ENCODE measurements around the gene ZNF365.
"Not testable (repeated sequence)": the region's sequence is repeated elsewhere in the genome, so short reads cannot be mapped to it uniquely, and the experiment has no call there.

Gene ZNF365

GRCh38 chr10:62377026-62377415 lies 2.9 kb downstream of the ZNF365 start:
- DNase-seq = peak in 1 of 56 donors; percentile 6

- no peak for DNase-seq
These were observed 3.8 kb downstream of the ZNF365 start for GRCh38 chr10:62377966-62378365.

GRCh38 chr10:62378877-62379276 lies 4.7 kb downstream of the ZNF365 start:
- DNase-seq = not testable (repeated sequence)

DNA sequence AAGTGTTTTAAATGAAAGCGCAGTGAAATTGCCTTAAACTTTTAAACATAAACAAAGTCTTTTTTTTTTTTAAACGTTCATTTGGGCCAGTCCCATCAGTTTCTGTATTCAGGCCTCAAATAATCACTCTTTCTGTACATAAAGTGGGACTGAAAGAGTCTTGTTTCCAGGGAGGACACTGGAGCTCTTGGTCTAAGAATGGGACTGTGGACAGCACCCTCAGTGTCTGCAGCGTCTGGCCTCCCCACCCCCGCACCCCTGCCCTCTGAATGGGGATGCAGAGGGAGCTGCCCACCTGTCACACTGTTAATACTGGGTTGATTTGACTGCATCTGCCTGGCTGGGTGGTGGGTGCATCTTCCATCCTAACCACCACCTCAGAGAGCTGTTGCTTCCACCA lies 5.2 kb downstream of the ZNF365 start:
- DNase-seq = peak in 34 of 56 donors; percentile 8 to 80 (median 38)

DNA sequence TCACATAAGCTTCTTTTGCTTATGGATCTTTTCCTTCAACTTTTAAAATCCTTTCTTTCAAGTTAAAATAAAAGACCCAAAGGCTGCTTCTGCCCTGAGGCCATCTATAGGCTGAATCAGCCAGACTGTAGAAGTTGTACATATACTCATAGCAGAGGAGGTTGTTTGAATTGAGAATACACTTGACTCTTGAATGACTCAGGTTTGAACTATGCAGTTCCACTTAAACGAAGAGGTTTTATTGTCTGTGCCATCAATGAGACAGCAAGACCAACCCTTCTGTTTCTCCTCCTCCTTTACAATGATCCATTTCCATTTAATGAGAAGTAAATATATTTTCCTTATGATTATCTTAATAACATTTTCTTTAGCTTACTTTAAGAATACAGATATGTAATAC lies 5.8 kb downstream of the ZNF365 start:
- no peak for DNase-seq

- peak in 17 of 56 donors; percentile 7 to 62 (median 26) for DNase-seq
These were observed 7.4 kb downstream of the ZNF365 start for GRCh38 chr10:62381385-62382102.

- DNase-seq = no peak
These were observed 8.7 kb downstream of the ZNF365 start for GRCh38 chr10:62382831-62383230.

DNA sequence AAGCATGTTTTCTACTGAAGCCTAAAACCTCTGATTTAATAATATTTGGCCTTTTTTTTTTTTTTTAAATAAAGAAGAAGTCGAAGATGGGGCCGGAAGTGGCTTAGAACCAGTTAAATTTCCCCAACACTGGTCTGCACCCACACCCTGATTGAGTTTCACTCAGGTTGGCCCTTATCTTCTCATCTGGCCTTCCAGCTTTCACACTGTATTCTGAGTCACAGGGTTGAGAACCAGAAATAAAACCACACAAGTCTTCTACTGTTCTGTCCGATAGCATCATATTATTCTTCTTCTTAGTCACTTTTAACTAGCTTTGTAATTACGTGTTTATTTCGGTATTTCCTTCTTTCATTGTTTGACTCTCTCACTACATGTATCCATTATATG lies 9.9 kb downstream of the ZNF365 start:
- no peak for DNase-seq

DNA sequence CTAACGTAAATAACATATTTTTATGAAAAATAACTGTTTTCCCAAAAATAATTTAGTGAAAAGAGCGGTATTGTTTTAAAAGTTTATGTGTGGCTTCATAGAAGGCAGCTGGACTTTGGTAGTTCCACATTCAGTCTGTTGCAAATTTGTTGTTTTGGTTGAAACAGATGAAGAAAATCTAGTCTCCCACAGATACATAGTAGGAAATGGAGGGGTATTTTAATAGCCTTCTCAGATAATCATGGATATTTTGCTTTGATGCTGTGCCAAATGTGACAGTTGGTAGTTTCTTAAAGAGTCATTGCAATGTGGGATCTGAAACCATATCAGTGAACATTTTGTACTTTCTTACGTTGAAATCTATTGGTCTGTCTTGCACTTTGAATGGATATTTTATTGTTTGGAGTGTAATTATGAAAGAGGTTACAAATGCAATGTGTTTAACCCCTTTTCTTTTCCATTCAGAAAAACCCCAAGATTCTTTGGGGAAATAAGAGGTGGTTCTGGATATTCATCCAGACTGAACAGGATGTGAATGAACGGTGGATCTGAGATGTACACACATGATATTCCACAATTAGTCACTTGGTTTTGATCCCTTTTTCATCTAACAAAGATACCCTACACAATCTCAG lies 10.4 kb downstream of the ZNF365 start:
- no peak for DNase-seq

DNA sequence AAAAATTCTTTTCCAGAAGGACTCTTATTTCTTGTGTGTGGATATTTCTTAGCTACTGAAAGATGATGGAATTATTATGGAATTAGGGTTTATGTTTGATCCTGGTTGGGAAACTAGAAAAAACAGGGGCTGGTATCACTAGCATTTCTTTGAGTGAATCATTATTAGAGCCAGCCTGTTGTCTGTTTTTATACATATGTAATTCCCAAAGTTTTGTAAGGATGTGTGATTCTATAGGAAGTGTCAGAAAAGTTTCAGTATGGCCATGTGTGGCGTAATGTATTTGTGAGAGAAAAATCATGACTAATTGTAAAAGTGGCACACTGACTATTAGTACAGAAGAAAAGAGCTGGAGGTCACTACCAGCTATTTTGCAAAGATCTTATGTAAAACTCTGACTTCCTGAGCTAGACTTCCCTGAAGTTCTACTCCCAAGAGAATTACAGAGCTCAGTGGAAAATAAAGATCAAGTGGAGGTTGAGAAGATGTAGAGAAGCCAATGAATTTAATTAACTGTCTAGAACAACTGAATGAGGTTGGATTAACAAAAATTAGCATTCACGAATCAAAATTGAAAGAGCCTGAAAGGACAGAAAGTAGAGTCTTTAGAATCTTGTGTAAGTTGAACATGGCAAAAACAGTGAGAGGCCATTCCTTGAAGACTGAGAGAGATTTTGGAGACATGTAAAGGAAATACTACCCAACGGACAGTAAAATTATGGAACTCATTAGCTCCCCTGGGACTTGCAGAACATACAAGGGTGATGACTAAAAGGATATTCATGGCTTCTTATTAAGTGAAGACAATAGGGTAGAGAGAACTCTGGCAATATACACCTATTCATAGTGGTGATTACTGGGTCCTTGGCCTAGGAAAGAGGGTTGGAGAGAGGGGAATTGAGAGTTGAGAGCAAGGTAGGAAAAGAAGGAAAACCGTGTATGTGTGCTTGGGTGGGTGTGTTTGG lies 12.5 kb downstream of the ZNF365 start:
- DNase-seq = no peak

DNA sequence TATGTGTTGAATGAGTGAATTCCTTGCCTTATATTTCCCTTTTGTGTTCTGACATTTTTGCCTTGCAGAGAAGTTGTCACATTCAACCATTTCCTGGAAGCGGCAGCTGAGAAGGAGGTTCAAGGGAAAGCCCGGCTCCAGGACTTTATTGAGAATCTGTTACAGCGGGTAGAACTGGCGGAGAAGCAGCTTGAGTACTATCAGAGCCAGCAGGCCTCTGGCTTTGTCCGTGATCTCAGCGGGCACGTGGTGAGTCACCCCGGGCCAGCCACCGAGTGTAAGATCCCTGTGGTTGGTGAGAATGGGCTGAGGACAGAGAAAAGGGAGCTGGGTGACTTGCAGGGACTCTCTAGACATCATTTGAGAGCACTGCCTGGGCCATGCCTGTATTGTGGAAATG lies 14.2 kb downstream of the ZNF365 start:
- peak in 35 of 56 donors; percentile 12 to 74 (median 45) for DNase-seq

GRCh38 chr10:62390497-62391176 lies 16.5 kb downstream of the ZNF365 start:
- DNase-seq = no peak

GRCh38 chr10:62393237-62393636 lies 19.1 kb downstream of the ZNF365 start:
- no peak for DNase-seq

GRCh38 chr10:62394556-62395018 lies 20.4 kb downstream of the ZNF365 start:
- no peak for DNase-seq

DNA sequence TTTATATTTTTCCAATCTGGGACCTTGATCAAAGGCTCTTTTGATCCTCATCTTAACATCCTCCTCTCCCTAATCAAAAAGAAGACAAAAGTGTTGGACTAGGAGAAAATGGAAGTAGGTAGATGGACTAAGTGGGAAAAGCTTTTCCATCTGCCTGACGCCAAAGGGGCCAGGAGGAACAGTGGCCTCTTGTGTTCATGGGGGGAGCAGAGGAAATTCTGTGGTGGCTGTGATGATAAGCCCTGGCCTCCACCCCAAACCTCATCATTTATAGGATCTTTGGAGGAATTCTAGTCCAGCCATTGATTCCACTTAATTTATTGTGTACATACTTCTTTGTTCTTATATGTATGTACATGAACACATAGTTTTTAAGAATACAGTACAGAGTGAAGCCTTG lies 21.7 kb downstream of the ZNF365 start:
- peak in 2 of 56 donors; percentile 7 to 9 for DNase-seq

GRCh38 chr10:62396864-62397263 lies 22.7 kb downstream of the ZNF365 start:
- DNase-seq = no peak

- no peak for DNase-seq
These were observed 25.0 kb downstream of the ZNF365 start for GRCh38 chr10:62399211-62399610.

- DNase-seq = no peak
These were observed 28.3 kb downstream of the ZNF365 start for GRCh38 chr10:62402508-62402907.

GRCh38 chr10:62410528-62410927 lies 36.4 kb downstream of the ZNF365 start:
- DNase-seq = not testable (repeated sequence)

DNA sequence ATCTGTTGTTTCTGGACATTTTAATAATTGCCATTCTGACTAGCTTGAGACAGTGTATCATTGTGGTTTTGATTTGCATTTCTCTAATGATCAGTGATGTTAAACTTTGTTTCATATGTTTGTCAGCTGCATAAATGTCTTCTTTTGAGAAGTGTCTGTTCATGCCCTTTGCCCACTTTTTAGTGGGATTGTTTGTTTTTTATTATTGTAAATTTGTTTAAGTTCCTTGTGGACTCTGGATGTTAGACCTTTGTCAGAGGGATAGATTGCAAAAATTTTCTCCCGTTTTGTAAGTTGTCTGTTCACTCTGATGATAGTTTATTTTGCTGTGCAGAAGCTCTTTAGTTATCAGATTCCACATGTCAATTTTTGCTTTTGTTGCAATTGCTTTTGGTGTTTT lies 36.8 kb downstream of the ZNF365 start:
- DNase-seq = not testable (repeated sequence)

DNA sequence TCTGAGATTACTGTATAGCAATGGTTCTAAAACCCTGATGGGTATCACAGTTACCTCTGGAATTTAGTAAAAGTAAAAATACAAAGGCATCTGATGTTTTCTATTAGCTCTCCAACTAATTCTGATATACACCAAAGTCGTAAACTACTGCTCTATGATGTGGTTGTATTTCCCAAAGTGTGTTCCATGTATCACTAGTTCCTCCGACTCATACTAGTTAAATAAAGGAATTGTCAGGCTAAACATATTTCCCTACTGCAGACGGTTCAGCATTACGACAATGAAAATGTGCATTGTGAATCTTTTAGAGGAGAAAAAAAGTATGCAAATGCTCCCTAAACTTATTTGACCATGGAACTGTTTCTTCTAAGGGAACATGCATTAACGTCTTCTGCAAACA lies 38.9 kb downstream of the ZNF365 start:
- DNase-seq = no peak

All from amygdala (tissue), 56 donors.